ENCODE data around the gene SAMD5. TPM values are rescaled to one million over a fixed set of nuclear protein-coding genes. Genes with fewer than 3 reads are reported as not detected.

The SAMD5 gene
- total RNA-seq, 1 experiment from 2014 or later: 4.0 TPM

DNA sequence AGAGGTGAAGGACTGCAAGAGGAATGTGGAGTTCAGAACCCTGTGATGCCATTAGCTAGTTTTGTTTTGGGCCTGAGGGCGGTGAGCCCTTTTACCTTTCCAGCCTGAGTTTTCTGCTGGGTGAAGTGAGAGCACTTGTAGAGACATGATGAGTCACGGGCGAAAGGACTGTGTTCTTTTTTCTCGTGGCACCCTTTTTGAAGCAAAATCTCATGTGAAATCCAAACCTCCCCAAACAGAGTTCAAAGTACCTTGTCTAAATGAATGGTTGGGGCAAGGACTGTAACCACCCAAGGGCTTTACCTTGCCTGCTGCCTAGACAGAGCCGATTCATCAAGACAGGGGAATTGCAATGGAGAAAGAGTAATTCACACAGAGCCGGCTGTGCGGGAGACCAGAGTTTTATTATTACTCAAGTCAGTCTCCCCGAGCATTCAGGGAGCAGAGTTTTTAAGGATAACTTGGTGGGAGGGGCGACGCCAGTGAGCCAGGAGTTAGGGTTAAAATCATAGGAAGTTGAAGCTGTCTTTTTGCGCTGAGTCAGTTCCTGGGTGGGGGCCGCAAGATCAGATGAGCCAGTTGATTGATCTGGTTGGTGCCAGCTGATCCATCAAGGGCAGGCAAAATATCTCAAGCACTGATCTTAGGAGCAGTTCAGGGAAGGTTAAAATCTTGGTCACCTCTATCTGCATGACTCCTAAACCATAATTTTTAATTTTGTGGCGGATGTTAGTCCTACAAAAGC is 25.8 kb downstream of the SAMD5 start:
- intact Hi-C loops (cut with micrococcal nuclease): no loop called here
- no peak for DNase-seq (ENCODE audit: low read depth, low spot score)
- H3K4me2 ChIP-seq (ENCODE audit: low read length): no peak overlapping the region
- RAD21 ChIA-PET (ENCODE audit: low non-redundant PET in 1 of 2, low total read pairs in 2 of 2, uncharacterized antibody in 2 of 2, unreplicated experiment in 2 of 2): no interaction called here
- no peak overlapping the region for H3K9ac ChIP-seq (ENCODE audit: low read length)
- H3K27me3 ChIP-seq (ENCODE audit: insufficient read depth, low read length): no peaks in the 10 kb centered on the region
- H3K4me1 ChIP-seq (ENCODE audit: control insufficient read depth in 1 of 2, insufficient read depth in 2 of 2, low read length in 2 of 2): peaks cover 4 to 6% of the 10 kb centered on the region in 2 experiments; a peak in 2 of 4 replicates
- no peaks in the 10 kb centered on the region for H3K36me3 ChIP-seq (ENCODE audit: control insufficient read depth in 1 of 2, insufficient read depth in 2 of 2, low read length in 2 of 2)
- H3K27ac ChIP-seq (ENCODE audit: low read depth, low read length): no peak overlapping the region
- H3K9me3 ChIP-seq (ENCODE audit: control insufficient read depth in 1 of 2, insufficient read depth in 1 of 2, low read depth in 1 of 2, low read length in 2 of 2): no peaks in the 10 kb centered on the region
- ATAC-seq: no peak
- no peaks in the 10 kb centered on the region for H3K9me2 ChIP-seq (ENCODE audit: insufficient read depth)
- CTCF ChIA-PET: no interaction called here
- TF ChIP-seq EZH2phosphoT487 (IDR thresholded peaks at IDR 0.05; ENCODE audit: borderline replicate concordance) (no peak), ELF1 (IDR thresholded peaks at IDR 0.05; ENCODE audit: borderline replicate concordance, low read depth) (no peak), CEBPB (IDR thresholded peaks at IDR 0.05; ENCODE audit: low read depth) (no peak), SIN3A (IDR thresholded peaks at IDR 0.05; ENCODE audit: low read depth) (no peak)
- TF ChIP-seq, protein P1, sequence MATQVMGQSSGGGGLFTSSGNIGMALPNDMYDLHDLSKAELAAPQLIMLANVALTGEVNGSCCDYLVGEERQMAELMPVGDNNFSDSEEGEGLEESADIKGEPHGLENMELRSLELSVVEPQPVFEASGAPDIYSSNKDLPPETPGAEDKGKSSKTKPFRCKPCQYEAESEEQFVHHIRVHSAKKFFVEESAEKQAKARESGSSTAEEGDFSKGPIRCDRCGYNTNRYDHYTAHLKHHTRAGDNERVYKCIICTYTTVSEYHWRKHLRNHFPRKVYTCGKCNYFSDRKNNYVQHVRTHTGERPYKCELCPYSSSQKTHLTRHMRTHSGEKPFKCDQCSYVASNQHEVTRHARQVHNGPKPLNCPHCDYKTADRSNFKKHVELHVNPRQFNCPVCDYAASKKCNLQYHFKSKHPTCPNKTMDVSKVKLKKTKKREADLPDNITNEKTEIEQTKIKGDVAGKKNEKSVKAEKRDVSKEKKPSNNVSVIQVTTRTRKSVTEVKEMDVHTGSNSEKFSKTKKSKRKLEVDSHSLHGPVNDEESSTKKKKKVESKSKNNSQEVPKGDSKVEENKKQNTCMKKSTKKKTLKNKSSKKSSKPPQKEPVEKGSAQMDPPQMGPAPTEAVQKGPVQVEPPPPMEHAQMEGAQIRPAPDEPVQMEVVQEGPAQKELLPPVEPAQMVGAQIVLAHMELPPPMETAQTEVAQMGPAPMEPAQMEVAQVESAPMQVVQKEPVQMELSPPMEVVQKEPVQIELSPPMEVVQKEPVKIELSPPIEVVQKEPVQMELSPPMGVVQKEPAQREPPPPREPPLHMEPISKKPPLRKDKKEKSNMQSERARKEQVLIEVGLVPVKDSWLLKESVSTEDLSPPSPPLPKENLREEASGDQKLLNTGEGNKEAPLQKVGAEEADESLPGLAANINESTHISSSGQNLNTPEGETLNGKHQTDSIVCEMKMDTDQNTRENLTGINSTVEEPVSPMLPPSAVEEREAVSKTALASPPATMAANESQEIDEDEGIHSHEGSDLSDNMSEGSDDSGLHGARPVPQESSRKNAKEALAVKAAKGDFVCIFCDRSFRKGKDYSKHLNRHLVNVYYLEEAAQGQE (IDR thresholded peaks at IDR 0.05; ENCODE audit: low read depth): no peak
- TF ChIP-seq, protein P2, sequence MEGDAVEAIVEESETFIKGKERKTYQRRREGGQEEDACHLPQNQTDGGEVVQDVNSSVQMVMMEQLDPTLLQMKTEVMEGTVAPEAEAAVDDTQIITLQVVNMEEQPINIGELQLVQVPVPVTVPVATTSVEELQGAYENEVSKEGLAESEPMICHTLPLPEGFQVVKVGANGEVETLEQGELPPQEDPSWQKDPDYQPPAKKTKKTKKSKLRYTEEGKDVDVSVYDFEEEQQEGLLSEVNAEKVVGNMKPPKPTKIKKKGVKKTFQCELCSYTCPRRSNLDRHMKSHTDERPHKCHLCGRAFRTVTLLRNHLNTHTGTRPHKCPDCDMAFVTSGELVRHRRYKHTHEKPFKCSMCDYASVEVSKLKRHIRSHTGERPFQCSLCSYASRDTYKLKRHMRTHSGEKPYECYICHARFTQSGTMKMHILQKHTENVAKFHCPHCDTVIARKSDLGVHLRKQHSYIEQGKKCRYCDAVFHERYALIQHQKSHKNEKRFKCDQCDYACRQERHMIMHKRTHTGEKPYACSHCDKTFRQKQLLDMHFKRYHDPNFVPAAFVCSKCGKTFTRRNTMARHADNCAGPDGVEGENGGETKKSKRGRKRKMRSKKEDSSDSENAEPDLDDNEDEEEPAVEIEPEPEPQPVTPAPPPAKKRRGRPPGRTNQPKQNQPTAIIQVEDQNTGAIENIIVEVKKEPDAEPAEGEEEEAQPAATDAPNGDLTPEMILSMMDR (IDR thresholded peaks at IDR 0.05 in 2 of 3, conservative IDR thresholded peaks at IDR 0.05 in 1 of 3; ENCODE audit: borderline replicate concordance in 1 of 3, insufficient read depth in 1 of 3, low read depth in 2 of 3, low read length in 2 of 3): no peak
- TF ChIP-seq, protein P3, sequence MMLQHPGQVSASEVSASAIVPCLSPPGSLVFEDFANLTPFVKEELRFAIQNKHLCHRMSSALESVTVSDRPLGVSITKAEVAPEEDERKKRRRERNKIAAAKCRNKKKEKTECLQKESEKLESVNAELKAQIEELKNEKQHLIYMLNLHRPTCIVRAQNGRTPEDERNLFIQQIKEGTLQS (IDR thresholded peaks at IDR 0.05): no peak
- no peaks in the 10 kb centered on the region for H4K20me1 ChIP-seq (ENCODE audit: insufficient read depth)
- BruUV-seq (replicated peaks): no TSS peak
- no peaks in the 10 kb centered on the region for H3K79me2 ChIP-seq (ENCODE audit: insufficient read depth, low read length)
- no peak overlapping the region for H3K4me3 ChIP-seq (replicated peaks in 1 of 2; ENCODE audit: low read depth in 1 of 2, low read length in 2 of 2)
- POLR2A ChIA-PET: no interaction called here
- no peak overlapping the region for H2AFZ ChIP-seq (ENCODE audit: low read depth, low read length, poor library complexity, severe bottlenecking)
